OCI-LY7 (cell line): ENCODE results near the gene KRTAP10-3. TPM values are rescaled to one million over a fixed set of nuclear protein-coding genes. Genes with fewer than 3 reads are reported as not detected.
"Not testable (repeated sequence)": the region's sequence is repeated elsewhere in the genome, so short reads cannot be mapped to it uniquely, and the experiment has no call there.

Source experiments
- BruUV-seq: library from RNA; stranded (reverse); fragments of 400-500 nt; replicated peaks from 2 replicates; lab custom pipeline; 2021; lab: Mats Ljungman, UMichigan
- CTCF ChIA-PET: fragments of 300-600 bp; sonication (Branson Sonifier 250); formaldehyde crosslinking; loops from one replicate; lab custom pipeline; 2022; ENCODE audit warnings: antibody characterized with exemption; ENCODE audit not compliant: unreplicated experiment; lab: Charles Lee
- POLR2A ChIA-PET: fragments of 300-600 bp; sonication (Branson Sonifier 250); formaldehyde crosslinking; loops from one replicate; lab custom pipeline; 2022; ENCODE audit warnings: antibody characterized with exemption; lab: Charles Lee
- DNase-seq: peaks from one replicate; pipeline ENCODE4 v3.0.0-alpha.2; 2015; ENCODE audit warnings: low spot score
- H2AFZ ChIP-seq: fragments of 200-600 bp; sonication (generic), shearing (Covaris generic); 2 replicates; pipeline ENCODE4 v1.6.1; 2014; ENCODE audit warnings: mild to moderate bottlenecking, antibody characterized with exemption, low read length, moderate library complexity
- H3K27ac ChIP-seq: fragments of 200-600 bp; sonication (generic); 2 replicates; pipeline ENCODE4 v1.5.1; 2014; ENCODE audit warnings: mixed run types, low read depth, mild to moderate bottlenecking, moderate library complexity, low read length, inconsistent platforms; ENCODE audit not compliant: poor library complexity, severe bottlenecking
- H3K36me3 ChIP-seq: fragments of 200-600 bp; sonication (generic); 2 replicates; pipeline ENCODE4 v1.6.1; 2014; ENCODE audit warnings: mild to moderate bottlenecking, antibody characterized with exemption, low read length, moderate library complexity, mixed read lengths; ENCODE audit not compliant: insufficient read depth
- H3K4me1 ChIP-seq: fragments of 200-600 bp; sonication (generic); 2 replicates; pipeline ENCODE4 v1.5.1; 2014; ENCODE audit warnings: mild to moderate bottlenecking, low read length; ENCODE audit not compliant: insufficient read depth, poor library complexity, severe bottlenecking
- H3K4me2 ChIP-seq: fragments of 200-600 bp; sonication (generic); 2 replicates; pipeline ENCODE4 v1.6.1; 2014; ENCODE audit warnings: mild to moderate bottlenecking, low read length
- H3K4me3 ChIP-seq: fragments of 200-600 bp; sonication (generic); 2 replicates; pipeline ENCODE4 v1.5.1; 2014; ENCODE audit warnings: mild to moderate bottlenecking, low read depth, low read length; ENCODE audit not compliant: poor library complexity, severe bottlenecking
- H3K79me2 ChIP-seq: fragments of 200-600 bp; sonication (generic); 2 replicates; pipeline ENCODE4 v1.6.1; 2016; ENCODE audit warnings: low read depth, mild to moderate bottlenecking, low read length, moderate library complexity, mixed read lengths; ENCODE audit not compliant: insufficient read depth
- H3K9me2 ChIP-seq: fragments of 200-600 bp; sonication (generic); 2 replicates; pipeline ENCODE4 v1.6.1; 2016; ENCODE audit warnings: mild to moderate bottlenecking, low read length, mixed read lengths; ENCODE audit not compliant: insufficient read depth
- H3K9me3 ChIP-seq: fragments of 200-600 bp; sonication (generic); 2 replicates; pipeline ENCODE4 v1.6.1; 2014; ENCODE audit warnings: mild to moderate bottlenecking, mixed run types, low read length, mixed read lengths
- H4K20me1 ChIP-seq: fragments of 200-600 bp; sonication (generic); 2 replicates; pipeline ENCODE4 v1.6.1; 2014; ENCODE audit warnings: mild to moderate bottlenecking, antibody characterized with exemption, low read length, moderate library complexity, mixed read lengths; ENCODE audit not compliant: insufficient read depth
- EZH2phosphoT487 ChIP-seq: fragments of 200-600 bp; sonication (generic); IDR thresholded peaks from 2 replicates; pipeline ENCODE4 v1.6.1; 2018; ENCODE audit warnings: low read depth, borderline replicate concordance, mild to moderate bottlenecking, mixed run types, antibody characterized with exemption, low read length, moderate library complexity, mixed read lengths
- intact Hi-C: fragments of 100-400 bp; cut with micrococcal nuclease; formaldehyde crosslinking; loops from one replicate; pipeline ENCODE4 v1.10.0; 2022; ENCODE audit not compliant: unreplicated experiment
- total RNA-seq, 2 experiments: library from RNA; depleted of rRNA in 1 of 2; stranded (reverse); fragments of >200 nt in 1 of 2; shearing (Covaris generic) in 1 of 2; gene quantifications; 2 replicates each; pipeline ENCODE4 v1.2.3, GENCODE V29; 2014 to 2022
- TF ChIP-seq, protein P1 (sequence below): fragments of 200-600 bp; sonication (generic); conservative IDR thresholded peaks from 2 replicates; pipeline ENCODE4 v1.5.1; 2014; ENCODE audit warnings: mild to moderate bottlenecking, antibody characterized with exemption, low read length, moderate library complexity, mixed read lengths

KRTAP10-3 gene
- total RNA-seq, 2 experiments from 2014 or later, result not detected

DNA sequence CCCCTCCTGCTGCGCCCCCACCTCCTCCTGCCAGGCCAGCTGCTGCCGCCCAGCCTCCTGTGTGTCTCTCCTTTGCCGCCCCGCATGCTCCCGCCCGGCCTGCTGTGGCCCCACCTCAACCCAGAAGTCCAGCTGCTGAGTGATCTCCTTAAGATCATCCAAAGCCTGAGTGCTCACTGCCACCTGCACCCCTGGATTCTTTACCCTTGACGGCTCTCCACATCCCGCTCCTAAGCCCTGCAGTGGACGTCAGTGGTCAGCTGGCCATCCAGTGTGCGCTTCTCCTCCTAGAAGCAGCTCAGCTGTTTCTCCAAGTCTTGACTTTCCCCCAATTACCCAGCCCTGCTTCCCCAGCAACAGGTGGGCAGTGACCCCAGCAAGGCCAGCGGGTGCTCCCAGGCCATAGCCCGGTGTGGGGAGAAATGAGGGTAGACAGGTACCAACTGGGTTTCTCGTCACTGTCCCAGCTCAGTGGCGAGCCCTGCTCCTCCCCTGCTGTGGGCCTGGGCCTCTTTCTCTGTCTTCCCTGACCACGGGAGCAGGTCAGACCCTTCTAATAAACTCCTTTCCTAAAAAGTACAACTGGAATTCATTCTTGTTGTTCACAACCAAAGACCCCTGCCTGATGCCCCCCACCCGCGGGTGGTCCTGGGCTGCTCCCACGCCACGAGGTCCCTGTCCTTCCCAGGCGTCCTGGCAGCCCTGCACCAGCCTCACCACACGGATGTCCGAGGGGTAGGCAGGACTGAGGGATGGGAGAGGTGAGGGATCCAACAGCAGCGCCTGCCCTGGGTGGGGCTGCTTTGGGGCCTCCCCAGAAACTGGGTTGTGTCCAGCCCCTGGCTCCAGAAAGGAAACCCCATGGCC is 43.2 kb upstream of the KRTAP10-3 start:
- CTCF ChIA-PET, result interaction anchor here (0.7 kb wide), 1 partner anchor 72 kb away, joined by 3 read pairs; no protein-coding TSS in a partner anchor
- intact Hi-C loops, result no loop called here
- Histone ChIP-seq H3K4me1 (no peaks in the 10 kb centered on the region), H2AFZ (no peak overlapping the region), H3K4me2 (no peak overlapping the region), H3K9me3 (no peaks in the 10 kb centered on the region), H3K4me3 (no peak overlapping the region), H3K9me2 (no peaks in the 10 kb centered on the region), H3K79me2 (no peaks in the 10 kb centered on the region), H3K36me3 (no peaks in the 10 kb centered on the region), H3K27ac (no peak overlapping the region), H4K20me1 (no peaks in the 10 kb centered on the region)
- no TSS peak for BruUV-seq
- no peak for DNase-seq
- POLR2A ChIA-PET, result no interaction called here
- TF ChIP-seq EZH2phosphoT487, result no peak
- TF ChIP-seq, protein P1, sequence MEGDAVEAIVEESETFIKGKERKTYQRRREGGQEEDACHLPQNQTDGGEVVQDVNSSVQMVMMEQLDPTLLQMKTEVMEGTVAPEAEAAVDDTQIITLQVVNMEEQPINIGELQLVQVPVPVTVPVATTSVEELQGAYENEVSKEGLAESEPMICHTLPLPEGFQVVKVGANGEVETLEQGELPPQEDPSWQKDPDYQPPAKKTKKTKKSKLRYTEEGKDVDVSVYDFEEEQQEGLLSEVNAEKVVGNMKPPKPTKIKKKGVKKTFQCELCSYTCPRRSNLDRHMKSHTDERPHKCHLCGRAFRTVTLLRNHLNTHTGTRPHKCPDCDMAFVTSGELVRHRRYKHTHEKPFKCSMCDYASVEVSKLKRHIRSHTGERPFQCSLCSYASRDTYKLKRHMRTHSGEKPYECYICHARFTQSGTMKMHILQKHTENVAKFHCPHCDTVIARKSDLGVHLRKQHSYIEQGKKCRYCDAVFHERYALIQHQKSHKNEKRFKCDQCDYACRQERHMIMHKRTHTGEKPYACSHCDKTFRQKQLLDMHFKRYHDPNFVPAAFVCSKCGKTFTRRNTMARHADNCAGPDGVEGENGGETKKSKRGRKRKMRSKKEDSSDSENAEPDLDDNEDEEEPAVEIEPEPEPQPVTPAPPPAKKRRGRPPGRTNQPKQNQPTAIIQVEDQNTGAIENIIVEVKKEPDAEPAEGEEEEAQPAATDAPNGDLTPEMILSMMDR, result no peak

DNA sequence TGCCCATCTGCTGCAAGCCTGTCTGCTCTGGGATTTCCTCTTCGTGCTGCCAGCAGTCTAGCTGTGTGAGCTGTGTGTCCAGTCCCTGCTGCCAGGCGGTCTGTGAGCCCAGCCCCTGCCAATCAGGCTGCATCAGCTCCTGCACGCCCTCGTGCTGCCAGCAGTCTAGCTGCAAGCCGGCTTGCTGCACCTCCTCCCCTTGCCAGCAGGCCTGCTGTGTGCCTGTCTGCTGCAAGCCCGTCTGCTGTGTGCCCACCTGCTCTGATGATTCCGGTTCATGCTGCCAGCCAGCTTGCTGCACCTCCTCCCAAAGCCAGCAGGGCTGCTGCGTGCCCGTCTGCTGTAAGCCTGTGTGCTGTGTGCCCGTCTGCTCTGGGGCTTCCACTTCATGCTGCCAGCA is 42.5 kb upstream of the KRTAP10-3 start:
- CTCF ChIA-PET, result interaction anchor here (0.7 kb wide), 1 partner anchor 71 kb away, joined by 3 read pairs; no protein-coding TSS in a partner anchor
- intact Hi-C loops, result not testable (repeated sequence)

GRCh38 chr21:44600118-44600978 is 41.8 kb upstream of the KRTAP10-3 start, which contains the start of gene KRTAP10-7:
Gene KRTAP10-7, plus strand, starts transcription at chr21:44600597. Its CDS starts 25 bp downstream, at chr21:44600622.
- H3K9me3 ChIP-seq, POLR2A ChIA-PET, H3K79me2 ChIP-seq, DNase-seq, intact Hi-C loops, H4K20me1 ChIP-seq, H2AFZ ChIP-seq, H3K4me3 ChIP-seq, H3K4me2 ChIP-seq, H3K36me3 ChIP-seq, H3K4me1 ChIP-seq, H3K9me2 ChIP-seq, H3K27ac ChIP-seq, BruUV-seq: not testable (repeated sequence)
- CTCF ChIA-PET, result interaction anchor here (0.7 kb wide), 1 partner anchor 70 kb away, joined by 3 read pairs; no protein-coding TSS in a partner anchor

More for the DNA sequence above, 42.5 kb upstream of the KRTAP10-3 start:
- H4K20me1 ChIP-seq, H3K79me2 ChIP-seq, H3K9me3 ChIP-seq, H3K4me2 ChIP-seq, POLR2A ChIA-PET, H3K4me1 ChIP-seq, H3K4me3 ChIP-seq, DNase-seq, H3K9me2 ChIP-seq, H3K27ac ChIP-seq, H2AFZ ChIP-seq, BruUV-seq, H3K36me3 ChIP-seq: not testable (repeated sequence)
